Esophagus muscularis mucosa (tissue), 4 donors: Measurements from ENCODE around the gene PTTG1. TPM values are rescaled to one million over a fixed set of nuclear protein-coding genes. Genes with fewer than 3 reads are reported as not detected.
A peak's percentile ranks its signal among the peaks of the same experiment; 100 is the strongest.

Experiments
- DNase-seq: peaks from one replicate; pipeline ENCODE4 v3.0.0-alpha.2; 2017; ENCODE audit errors: extremely low spot score
- H3K27ac ChIP-seq, 4 donors: fragments of 200-600 bp; sonication (generic); replicated peaks in 1 of 4; 1 replicate in 3 of 4; 2 replicates in 1 of 4; pipeline ENCODE4 v1.5.1; 2016 to 2019; ENCODE audit warnings: mild to moderate bottlenecking in 1 of 4
- H3K27me3 ChIP-seq, 4 donors: fragments of 200-600 bp; sonication (generic); one replicate each; pipeline versions ENCODE4 v1.5.1 to v1.6.0; 2016 to 2019
- H3K36me3 ChIP-seq, 4 donors: fragments of 200-600 bp; sonication (generic); one replicate each; pipeline ENCODE4 v1.5.1; 2016 to 2019
- H3K4me1 ChIP-seq, 4 donors: fragments of 200-600 bp; sonication (generic); one replicate each; pipeline ENCODE4 v1.5.1; 2016 to 2019
- H3K4me3 ChIP-seq, 4 donors: fragments of 200-600 bp; sonication (generic); 1 replicate in 2 of 4; 2 replicates in 2 of 4; pipeline ENCODE4 v1.5.1; 2016 to 2019; ENCODE audit warnings: mild to moderate bottlenecking in 4 of 4, moderate library complexity in 1 of 4
- H3K9me3 ChIP-seq, 4 donors: fragments of 200-600 bp; sonication (generic); 1 replicate in 3 of 4; 2 replicates in 1 of 4; pipeline ENCODE4 v1.5.1; 2016 to 2019
- CTCF ChIP-seq, 3 experiments: fragments of 200-600 bp in 2 of 3; fragments of 450-650 bp in 1 of 3; sonication (generic) in 2 of 3; IDR thresholded peaks; one replicate each; pipeline ENCODE4 v1.5.1; 2017 to 2019; ENCODE audit warnings: antibody characterized with exemption in 3 of 3, mild to moderate bottlenecking in 2 of 3, moderate library complexity in 1 of 3
- EP300 ChIP-seq: sonication (generic); formaldehyde crosslinking; IDR thresholded peaks from one replicate; pipeline ENCODE4 v1.6.1; 2017; ENCODE audit warnings: antibody characterized with exemption
- POLR2A ChIP-seq: fragments of 450-650 bp; IDR thresholded peaks from one replicate; pipeline ENCODE4 v1.6.1; 2017; ENCODE audit warnings: antibody characterized with exemption, moderate library complexity, mild to moderate bottlenecking, low read depth
- POLR2AphosphoS5 ChIP-seq, 2 donors: sonication (generic); formaldehyde crosslinking; IDR thresholded peaks; one replicate each; pipeline ENCODE4 v1.6.1; 2017; ENCODE audit warnings: antibody characterized with exemption in 2 of 2
- WGBS: methylation state at CpG from one replicate; pipeline ENCODE4 v1.1.5; 2018; 5-methylcytosine and 5-hydroxymethylcytosine counted together
- intact Hi-C: fragments of 100-400 bp; cut with DNase I; formaldehyde crosslinking; loops from one replicate; pipeline ENCODE4 v1.15.1; 2023
- total RNA-seq, 4 donors: library from RNA; depleted of rRNA; stranded (reverse); fragments of >200 nt; gene quantifications; one replicate each; pipeline versions ENCODE4 v1.1.0 to v1.2.1, GENCODE V29; 2016

The PTTG1 gene
- total RNA-seq, 4 donors from 2014 or later: 2.6 to 6.3 (median 5.5) TPM; not detected in 1

DNA sequence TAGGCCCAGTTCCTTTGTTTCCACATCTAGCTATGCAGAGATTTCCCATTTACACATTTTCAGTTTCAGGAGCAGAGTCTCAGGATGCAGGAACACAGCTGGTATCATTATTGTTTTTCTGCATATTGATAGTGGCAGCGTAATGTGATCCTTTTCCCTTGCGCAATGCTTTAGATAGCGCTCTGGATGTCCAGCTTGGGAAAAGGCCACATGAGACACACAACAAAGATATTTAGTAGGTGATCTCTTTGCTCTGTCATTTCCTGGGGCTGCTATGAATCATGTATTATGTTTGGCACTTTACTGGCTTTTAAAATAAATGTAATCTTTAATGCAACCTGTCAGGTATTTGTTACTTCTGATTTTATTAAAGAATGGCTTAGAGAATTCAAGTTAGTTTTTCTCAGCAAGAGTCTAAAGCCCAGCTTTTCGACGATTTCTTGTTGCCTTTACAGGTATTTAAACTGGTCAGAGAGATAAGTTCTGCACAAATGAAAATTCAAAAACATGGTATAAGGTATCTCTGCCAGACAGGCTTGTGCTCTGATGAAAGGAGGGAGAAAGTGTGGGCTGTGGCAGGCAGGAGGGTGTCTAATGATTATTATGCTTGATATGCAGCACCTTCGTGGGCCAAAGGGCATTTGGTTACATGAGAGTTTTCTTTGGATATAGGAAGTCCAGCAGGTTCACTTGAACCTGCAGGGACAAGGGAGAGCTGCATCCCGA is 42.2 kb downstream of the PTTG1 start:
- Histone ChIP-seq H3K36me3 (no peaks in the 10 kb centered on the region), H3K9me3 (no peaks in the 10 kb centered on the region), H3K27me3 (no peaks in the 10 kb centered on the region), H3K4me1 (peaks cover 0 to 15% (median 2%) of the 10 kb centered on the region in 4 donors), H3K27ac (no peak overlapping the region), H3K4me3 (no peak overlapping the region)
- intact Hi-C loops: no loop called here
- no peak for TF ChIP-seq POLR2A
- no peak for TF ChIP-seq CTCF (IDR thresholded peaks at IDR 0.05)
- TF ChIP-seq POLR2AphosphoS5 (IDR thresholded peaks at IDR 0.05): no peak
- TF ChIP-seq EP300: no peak
- DNase-seq: no peak
- 70% methylated on average over 7 of the region's 7 CpGs for WGBS

GRCh38 chr5:160464466-160464797 is 42.8 kb downstream of the PTTG1 start:
- no peak overlapping the region for H3K27ac ChIP-seq
- intact Hi-C loops: no loop called here

GRCh38 chr5:160466116-160466515 is 44.5 kb downstream of the PTTG1 start:
- WGBS: 79% methylated on average over 5 of the region's 5 CpGs
- no peak for DNase-seq
- Histone ChIP-seq H3K4me1 (peaks cover 0 to 15% (median 5%) of the 10 kb centered on the region in 4 donors), H3K27ac (no peak overlapping the region), H3K36me3 (no peaks in the 10 kb centered on the region), H3K9me3 (no peaks in the 10 kb centered on the region), H3K4me3 (no peak overlapping the region), H3K27me3 (no peaks in the 10 kb centered on the region)
- intact Hi-C loops: no loop called here
- TF ChIP-seq CTCF (IDR thresholded peaks at IDR 0.05) (no peak), POLR2A (no peak), EP300 (no peak), POLR2AphosphoS5 (IDR thresholded peaks at IDR 0.05) (no peak)

More at GRCh38 chr5:160464466-160464797, 42.8 kb downstream of the PTTG1 start:
- no peaks in the 10 kb centered on the region for H3K27me3 ChIP-seq
- 71% methylated on average over 4 of the region's 4 CpGs for WGBS
- no peaks in the 10 kb centered on the region for H3K36me3 ChIP-seq
- H3K4me3 ChIP-seq: no peak overlapping the region
- H3K4me1 ChIP-seq: peaks cover 0 to 15% (median 2%) of the 10 kb centered on the region in 4 donors
- TF ChIP-seq POLR2AphosphoS5 (IDR thresholded peaks at IDR 0.05) (no peak), CTCF (IDR thresholded peaks at IDR 0.05) (no peak), EP300 (no peak), POLR2A (no peak)
- DNase-seq: no peak
- H3K9me3 ChIP-seq: no peaks in the 10 kb centered on the region

- TF ChIP-seq EP300 (no peak), CTCF (IDR thresholded peaks at IDR 0.05) (no peak), POLR2A (no peak), POLR2AphosphoS5 (IDR thresholded peaks at IDR 0.05) (no peak)
- peak overlapping the region in 1 of 4 donors; percentile 36 for H3K27ac ChIP-seq
- intact Hi-C loops: no loop called here
Observed at GRCh38 chr5:160466889-160467554, 45.4 kb downstream of the PTTG1 start.

More at GRCh38 chr5:160466889-160467554, 45.4 kb downstream of the PTTG1 start:
- 62% methylated on average over 9 of the region's 9 CpGs for WGBS
- Histone ChIP-seq H3K4me3 (peak overlapping the region in 2 of 4 donors; percentile 34 to 51), H3K36me3 (no peaks in the 10 kb centered on the region), H3K9me3 (no peaks in the 10 kb centered on the region), H3K4me1 (peaks cover 0 to 15% (median 9%) of the 10 kb centered on the region in 4 donors), H3K27me3 (no peaks in the 10 kb centered on the region)
- DNase-seq: no peak
